HuH-7 (cell line): ENCODE data around the gene TRIM7.

Source experiments
- DNase-seq: peaks from one replicate; pipeline ENCODE4 v3.0.0; 2011; ENCODE audit warnings: low spot score

TRIM7 gene

GRCh38 chr5:181171782-181172181 is 33.2 kb downstream of the TRIM7 start:
- no peak for DNase-seq

GRCh38 chr5:181170996-181171395 is 34.0 kb downstream of the TRIM7 start:
- DNase-seq = no peak

- DNase-seq = peak; percentile 70
Measured at GRCh38 chr5:181170237-181170825, 34.7 kb downstream of the TRIM7 start.

- DNase-seq = peak; percentile 63
Measured at GRCh38 chr5:181169459-181170236, 35.3 kb downstream of the TRIM7 start.

GRCh38 chr5:181168595-181169118 is 36.3 kb downstream of the TRIM7 start:
- DNase-seq = no peak

GRCh38 chr5:181167814-181168488 is 37.0 kb downstream of the TRIM7 start:
- DNase-seq = peak; percentile 80

- DNase-seq = no peak
Measured at GRCh38 chr5:181166812-181167733, 37.9 kb downstream of the TRIM7 start.

- DNase-seq = no peak
Measured at GRCh38 chr5:181164076-181164952, 40.7 kb downstream of the TRIM7 start.

GRCh38 chr5:181163487-181164075 is 41.4 kb downstream of the TRIM7 start:
- no peak for DNase-seq

- no peak for DNase-seq
Measured at GRCh38 chr5:181161534-181162175, 43.3 kb downstream of the TRIM7 start.

- DNase-seq = peak; percentile 56
Measured at GRCh38 chr5:181160755-181161533, 44.1 kb downstream of the TRIM7 start.

- DNase-seq = no peak
Measured at GRCh38 chr5:181160152-181160754, 44.7 kb downstream of the TRIM7 start.

GRCh38 chr5:181159286-181160151 is 45.5 kb downstream of the TRIM7 start:
- DNase-seq = peak; percentile 95

GRCh38 chr5:181158869-181159268 is 46.1 kb downstream of the TRIM7 start:
- no peak for DNase-seq

GRCh38 chr5:181156758-181157157 is 48.2 kb downstream of the TRIM7 start:
- DNase-seq = no peak

GRCh38 chr5:181153814-181154213 is 51.2 kb downstream of the TRIM7 start:
- no peak for DNase-seq

- no peak for DNase-seq
Measured at GRCh38 chr5:181152406-181152805, 52.6 kb downstream of the TRIM7 start.

- DNase-seq = no peak
Measured at GRCh38 chr5:181151146-181151545, 53.9 kb downstream of the TRIM7 start.
